Karpas-422 (cell line): ENCODE data around the gene ADH7. TPM values are rescaled to one million over a fixed set of nuclear protein-coding genes. Genes with fewer than 3 reads are reported as not detected.

Experiments used
- DNase-seq: peaks from one replicate; pipeline ENCODE4 v3.0.0-alpha.2; 2015
- H2AFZ ChIP-seq: fragments of 200-600 bp; sonication (generic); 2 replicates; pipeline ENCODE4 v1.6.1; 2014; ENCODE audit warnings: antibody characterized with exemption, low read length, mixed read lengths
- H3K27ac ChIP-seq: fragments of 200-600 bp; sonication (generic); 2 replicates; pipeline ENCODE4 v1.5.1; 2014; ENCODE audit warnings: mild to moderate bottlenecking, low read length, moderate library complexity
- H3K27me3 ChIP-seq: fragments of 200-600 bp; sonication (generic); 2 replicates; pipeline ENCODE4 v1.6.1; 2014; ENCODE audit warnings: low read length, mixed read lengths
- H3K36me3 ChIP-seq: fragments of 200-600 bp; sonication (generic); 2 replicates; pipeline ENCODE4 v1.6.1; 2014; ENCODE audit warnings: low read length, mixed read lengths; ENCODE audit not compliant: insufficient read depth
- H3K4me1 ChIP-seq: fragments of 200-600 bp; sonication (generic); 2 replicates; pipeline ENCODE4 v1.6.1; 2014; ENCODE audit warnings: mild to moderate bottlenecking, low read length, mixed read lengths
- H3K4me2 ChIP-seq: fragments of 200-600 bp; sonication (generic); 2 replicates; pipeline ENCODE4 v1.6.1; 2014; ENCODE audit warnings: low read length, low read depth, mild to moderate bottlenecking; ENCODE audit not compliant: poor library complexity, severe bottlenecking
- H3K4me3 ChIP-seq: fragments of 200-600 bp; sonication (generic); 2 replicates; pipeline ENCODE4 v1.5.1; 2014; ENCODE audit warnings: mild to moderate bottlenecking, antibody characterized with exemption, low read length, mixed read lengths
- H3K79me2 ChIP-seq: fragments of 200-600 bp; sonication (generic); 2 replicates; pipeline ENCODE4 v1.6.1; 2014; ENCODE audit warnings: mild to moderate bottlenecking, low read length, mixed read lengths
- H3K9ac ChIP-seq: fragments of 200-600 bp; sonication (generic); 2 replicates; pipeline ENCODE4 v1.6.0; 2014; ENCODE audit warnings: low read length
- H3K9me2 ChIP-seq: fragments of 200-600 bp; sonication (generic), shearing (Covaris generic); replicated peaks from 2 replicates; pipeline ENCODE4 v1.6.0; 2014; ENCODE audit warnings: mild to moderate bottlenecking, low read length, moderate library complexity; ENCODE audit not compliant: insufficient read depth
- H3K9me3 ChIP-seq: fragments of 300-700, 200-600 bp; sonication (generic); 2 replicates; pipeline ENCODE4 v1.6.1; 2014; ENCODE audit warnings: low read length, mixed read lengths
- H4K20me1 ChIP-seq: fragments of 200-600 bp; sonication (generic); 2 replicates; pipeline ENCODE4 v1.6.1; 2014; ENCODE audit warnings: mild to moderate bottlenecking, antibody characterized with exemption, low read length, low read depth; ENCODE audit not compliant: insufficient read depth
- total RNA-seq: library from RNA; depleted of rRNA; stranded (reverse); fragments of >200 nt; shearing (Covaris generic); gene quantifications from 2 replicates; pipeline ENCODE4 v1.2.3, GENCODE V29; 2014; ENCODE audit warnings: low replicate concordance

The ADH7 gene
- total RNA-seq, 1 experiment from 2014 or later = not detected

- Histone ChIP-seq H3K4me3 (no peak overlapping the region), H3K4me1 (peaks cover 3% of the 10 kb centered on the region), H3K27ac (no peak overlapping the region), H3K79me2 (no peaks in the 10 kb centered on the region), H3K9me3 (no peaks in the 10 kb centered on the region), H4K20me1 (no peaks in the 10 kb centered on the region), H3K36me3 (no peaks in the 10 kb centered on the region), H3K4me2 (no peak overlapping the region), H3K9me2 (no peaks in the 10 kb centered on the region), H3K9ac (no peak overlapping the region), H3K27me3 (no peaks in the 10 kb centered on the region), H2AFZ (no peak overlapping the region)
- peak; percentile 84 for DNase-seq
Measured at GRCh38 chr4:99462875-99463464, 27.8 kb upstream of the ADH7 start.

- no peaks in the 10 kb centered on the region for H3K79me2 ChIP-seq
- H3K4me2 ChIP-seq = no peak overlapping the region
- H3K27me3 ChIP-seq = no peaks in the 10 kb centered on the region
- no peak overlapping the region for H2AFZ ChIP-seq
- H3K36me3 ChIP-seq = no peaks in the 10 kb centered on the region
- H3K4me1 ChIP-seq = no peaks in the 10 kb centered on the region
- H3K27ac ChIP-seq = no peak overlapping the region
- H3K9ac ChIP-seq = no peak overlapping the region
- H3K9me2 ChIP-seq = no peaks in the 10 kb centered on the region
- no peaks in the 10 kb centered on the region for H3K9me3 ChIP-seq
- no peak overlapping the region for H3K4me3 ChIP-seq
- H4K20me1 ChIP-seq = no peaks in the 10 kb centered on the region
- no peak for DNase-seq
Measured at GRCh38 chr4:99461623-99462401, 26.7 kb upstream of the ADH7 start.

GRCh38 chr4:99459546-99460042 is 24.5 kb upstream of the ADH7 start:
- Histone ChIP-seq H3K9ac (no peak overlapping the region), H3K79me2 (no peaks in the 10 kb centered on the region), H3K9me2 (no peaks in the 10 kb centered on the region), H3K9me3 (no peaks in the 10 kb centered on the region), H3K4me3 (no peak overlapping the region), H3K4me2 (no peak overlapping the region), H4K20me1 (no peaks in the 10 kb centered on the region), H3K27ac (no peak overlapping the region), H3K36me3 (no peaks in the 10 kb centered on the region), H3K4me1 (no peaks in the 10 kb centered on the region), H2AFZ (no peak overlapping the region), H3K27me3 (no peaks in the 10 kb centered on the region)
- no peak for DNase-seq

- no peak for DNase-seq
- Histone ChIP-seq H3K4me3 (no peak overlapping the region), H4K20me1 (no peaks in the 10 kb centered on the region), H3K27me3 (no peaks in the 10 kb centered on the region), H3K4me1 (no peaks in the 10 kb centered on the region), H3K4me2 (no peak overlapping the region), H3K36me3 (no peaks in the 10 kb centered on the region), H2AFZ (no peak overlapping the region), H3K9ac (no peak overlapping the region), H3K9me3 (no peaks in the 10 kb centered on the region), H3K27ac (no peak overlapping the region), H3K9me2 (no peaks in the 10 kb centered on the region), H3K79me2 (no peaks in the 10 kb centered on the region)
Measured at GRCh38 chr4:99458911-99459447, 23.8 kb upstream of the ADH7 start.

GRCh38 chr4:99457676-99458075 is 22.5 kb upstream of the ADH7 start:
- no peak overlapping the region for H3K9ac ChIP-seq
- no peaks in the 10 kb centered on the region for H3K9me3 ChIP-seq
- DNase-seq = no peak
- H4K20me1 ChIP-seq = no peaks in the 10 kb centered on the region
- H3K36me3 ChIP-seq = no peaks in the 10 kb centered on the region
- no peaks in the 10 kb centered on the region for H3K4me1 ChIP-seq
- no peaks in the 10 kb centered on the region for H3K9me2 ChIP-seq
- H3K27me3 ChIP-seq = no peaks in the 10 kb centered on the region
- H3K27ac ChIP-seq = no peak overlapping the region
- H3K4me2 ChIP-seq = no peak overlapping the region
- no peak overlapping the region for H3K4me3 ChIP-seq
- H2AFZ ChIP-seq = no peak overlapping the region
- no peaks in the 10 kb centered on the region for H3K79me2 ChIP-seq

- H3K27me3 ChIP-seq = no peaks in the 10 kb centered on the region
- H3K36me3 ChIP-seq = no peaks in the 10 kb centered on the region
- no peak overlapping the region for H3K4me3 ChIP-seq
- H3K9ac ChIP-seq = no peak overlapping the region
- H3K27ac ChIP-seq = no peak overlapping the region
- no peaks in the 10 kb centered on the region for H3K79me2 ChIP-seq
- no peak overlapping the region for H3K4me2 ChIP-seq
- H3K4me1 ChIP-seq = no peaks in the 10 kb centered on the region
- H4K20me1 ChIP-seq = no peaks in the 10 kb centered on the region
- H2AFZ ChIP-seq = no peak overlapping the region
- H3K9me3 ChIP-seq = no peaks in the 10 kb centered on the region
- H3K9me2 ChIP-seq = no peaks in the 10 kb centered on the region
- peak; percentile 47 for DNase-seq
Measured at GRCh38 chr4:99457270-99457669, 22.1 kb upstream of the ADH7 start.

- DNase-seq = no peak
- Histone ChIP-seq H3K36me3 (no peaks in the 10 kb centered on the region), H3K4me2 (no peak overlapping the region), H3K9me3 (no peaks in the 10 kb centered on the region), H3K27me3 (no peaks in the 10 kb centered on the region), H3K9ac (no peak overlapping the region), H3K79me2 (no peaks in the 10 kb centered on the region), H3K27ac (no peak overlapping the region), H4K20me1 (no peaks in the 10 kb centered on the region), H3K4me3 (no peak overlapping the region), H3K4me1 (no peaks in the 10 kb centered on the region), H2AFZ (no peak overlapping the region), H3K9me2 (no peaks in the 10 kb centered on the region)
Measured at GRCh38 chr4:99447513-99447912, 12.4 kb upstream of the ADH7 start.

GRCh38 chr4:99447079-99447478 is 11.9 kb upstream of the ADH7 start:
- Histone ChIP-seq H3K4me1 (no peaks in the 10 kb centered on the region), H3K4me3 (no peak overlapping the region), H4K20me1 (no peaks in the 10 kb centered on the region), H3K9ac (no peak overlapping the region), H3K27ac (no peak overlapping the region), H2AFZ (no peak overlapping the region), H3K79me2 (no peaks in the 10 kb centered on the region), H3K36me3 (no peaks in the 10 kb centered on the region), H3K9me3 (no peaks in the 10 kb centered on the region), H3K4me2 (no peak overlapping the region), H3K27me3 (no peaks in the 10 kb centered on the region), H3K9me2 (no peaks in the 10 kb centered on the region)
- DNase-seq = no peak
